Mucosa of descending colon (tissue), 3 donors: ENCODE data around the gene GALNT13. TPM values are rescaled to one million over a fixed set of nuclear protein-coding genes. Genes with fewer than 3 reads are reported as not detected.

Experiments used
- ATAC-seq: fragments of 200-7000 bp; cut with Tn5 transposase; one replicate; pipeline ENCODE4 v1.9.1; 2020; ENCODE audit warnings: mild to moderate bottlenecking, moderate library complexity
- DNase-seq, 3 donors: peaks; one replicate each; pipeline ENCODE4 v3.0.0-alpha.2; 2020
- H3K36me3 ChIP-seq: fragments of 200-600 bp; one replicate; pipeline ENCODE4 v1.8.0; 2021; ENCODE audit warnings: low read depth, mild to moderate bottlenecking
- H3K4me1 ChIP-seq: fragments of 200-600 bp; one replicate; pipeline ENCODE4 v1.8.0; 2021; ENCODE audit warnings: low read depth, mild to moderate bottlenecking
- H3K4me3 ChIP-seq: fragments of 200-600 bp; one replicate; pipeline ENCODE4 v1.8.0; 2021; ENCODE audit warnings: mild to moderate bottlenecking
- H3K9me3 ChIP-seq: fragments of 200-600 bp; one replicate; pipeline ENCODE4 v1.8.0; 2021; ENCODE audit warnings: mild to moderate bottlenecking
- intact Hi-C, 2 donors: fragments of 100-400 bp; cut with DNase I in 1 of 2; cut with micrococcal nuclease in 1 of 2; formaldehyde crosslinking; loops; one replicate each; pipeline versions ENCODE4 v1.11.0 to v1.11.1; 2022; cut with DNase I, micrococcal nuclease
- total RNA-seq, 3 donors: library from RNA; stranded (reverse); fragmentation: NEBNext Ultra II Directional in 2 of 3; extraction: Animal tissue kit (Norgen Biotek cat#: 25700) in 2 of 3; gene quantifications; one replicate each; pipeline versions ENCODE4 v1.2.1 to v1.2.4, GENCODE V29; 2021 to 2023
- TF ChIP-seq, protein P1 (sequence below): fragments of 200-600 bp; IDR thresholded peaks from one replicate; pipeline ENCODE4 v1.8.0; 2022; ENCODE audit warnings: antibody characterized with exemption, mild to moderate bottlenecking
- donor health status: DM: no; HTN: no; CAD: no; lungs with moderate emphysema.
- donor health status: DM: no; HTN: no; CAD: no.
- donor health status: DM: no; HTN: yes; CAD: no.

The GALNT13 gene
- total RNA-seq, 3 donors from 2014 or later: 0.23 to 1.5 (median 1.0) TPM

DNA sequence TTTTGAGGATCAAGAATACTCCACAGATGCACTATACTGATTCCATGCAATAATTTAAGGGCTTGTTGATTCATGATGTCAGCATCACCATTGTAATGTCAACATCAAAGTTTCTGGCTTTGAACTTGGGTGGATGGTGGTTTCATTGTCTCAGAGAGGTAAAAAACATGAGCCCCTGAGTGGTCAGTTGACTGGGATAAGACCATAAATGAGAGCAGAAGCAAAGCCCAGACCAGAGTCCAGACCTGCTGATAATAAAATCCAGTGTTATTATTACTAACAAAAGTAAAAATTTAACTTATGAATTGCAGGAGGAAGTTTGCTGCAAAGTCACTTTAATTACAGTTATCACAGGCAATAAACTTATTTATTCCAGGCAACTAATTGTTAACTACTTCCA, 358.2 kb downstream of the GALNT13 start:
- intact Hi-C loops: no loop called here
- TF ChIP-seq, protein P1, sequence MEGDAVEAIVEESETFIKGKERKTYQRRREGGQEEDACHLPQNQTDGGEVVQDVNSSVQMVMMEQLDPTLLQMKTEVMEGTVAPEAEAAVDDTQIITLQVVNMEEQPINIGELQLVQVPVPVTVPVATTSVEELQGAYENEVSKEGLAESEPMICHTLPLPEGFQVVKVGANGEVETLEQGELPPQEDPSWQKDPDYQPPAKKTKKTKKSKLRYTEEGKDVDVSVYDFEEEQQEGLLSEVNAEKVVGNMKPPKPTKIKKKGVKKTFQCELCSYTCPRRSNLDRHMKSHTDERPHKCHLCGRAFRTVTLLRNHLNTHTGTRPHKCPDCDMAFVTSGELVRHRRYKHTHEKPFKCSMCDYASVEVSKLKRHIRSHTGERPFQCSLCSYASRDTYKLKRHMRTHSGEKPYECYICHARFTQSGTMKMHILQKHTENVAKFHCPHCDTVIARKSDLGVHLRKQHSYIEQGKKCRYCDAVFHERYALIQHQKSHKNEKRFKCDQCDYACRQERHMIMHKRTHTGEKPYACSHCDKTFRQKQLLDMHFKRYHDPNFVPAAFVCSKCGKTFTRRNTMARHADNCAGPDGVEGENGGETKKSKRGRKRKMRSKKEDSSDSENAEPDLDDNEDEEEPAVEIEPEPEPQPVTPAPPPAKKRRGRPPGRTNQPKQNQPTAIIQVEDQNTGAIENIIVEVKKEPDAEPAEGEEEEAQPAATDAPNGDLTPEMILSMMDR: no peak
- no peaks in the 10 kb centered on the region for H3K4me1 ChIP-seq
- ATAC-seq (peak; percentile 67), DNase-seq (peak in 1 of 3 donors; percentile 8)
- no peak overlapping the region for H3K4me3 ChIP-seq
- no peaks in the 10 kb centered on the region for H3K9me3 ChIP-seq
- H3K36me3 ChIP-seq: no peaks in the 10 kb centered on the region

DNA sequence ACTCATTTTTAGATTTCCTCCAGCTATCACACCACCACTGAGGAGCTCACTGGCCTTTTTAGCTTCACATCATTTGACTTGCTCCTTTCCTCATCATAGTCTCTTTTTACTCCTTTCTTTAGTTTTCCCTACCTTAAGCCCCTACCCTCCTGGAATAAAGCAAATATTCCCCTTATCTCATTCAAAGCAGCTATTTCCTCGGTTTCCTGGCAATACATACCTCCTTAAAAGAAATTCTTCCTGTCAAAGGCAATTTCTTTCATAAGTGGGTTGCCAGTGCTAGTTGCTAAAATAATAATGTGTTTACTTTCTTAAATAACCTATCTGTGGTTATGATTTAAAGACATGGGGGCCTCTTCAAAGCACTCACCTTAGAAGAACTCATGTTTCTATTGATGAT, 359.3 kb downstream of the GALNT13 start:
- Histone ChIP-seq H3K4me3 (no peak overlapping the region), H3K4me1 (no peaks in the 10 kb centered on the region), H3K9me3 (no peaks in the 10 kb centered on the region), H3K36me3 (no peaks in the 10 kb centered on the region)
- ATAC-seq (no peak), DNase-seq (no peak)
- TF ChIP-seq, protein P1: no peak
- intact Hi-C loops: no loop called here

DNA sequence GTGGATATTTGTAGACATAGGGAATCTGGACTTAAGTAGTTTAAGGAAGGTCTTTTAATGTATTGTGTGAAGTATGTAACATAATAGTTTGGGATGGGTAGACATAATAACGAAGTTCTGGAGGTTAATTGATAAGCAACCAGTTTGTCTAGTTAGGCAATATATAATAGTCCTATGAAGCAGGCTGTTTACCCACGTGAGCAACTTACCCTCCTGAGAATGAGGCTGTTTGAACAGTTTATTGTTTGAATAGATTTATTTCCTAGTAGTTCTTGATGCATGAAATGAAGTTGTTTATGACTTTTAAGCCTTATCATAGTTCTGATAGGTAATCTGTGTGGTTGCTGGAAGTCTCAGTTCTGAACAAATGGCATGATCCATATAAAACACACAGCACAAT, 361.5 kb downstream of the GALNT13 start:
- no peak overlapping the region for H3K4me3 ChIP-seq
- H3K36me3 ChIP-seq: no peaks in the 10 kb centered on the region
- DNase-seq: peak in 1 of 3 donors; percentile 36
- TF ChIP-seq, protein P1: no peak
- intact Hi-C loops: no loop called here
- ATAC-seq: peak; percentile 92
- H3K4me1 ChIP-seq: no peaks in the 10 kb centered on the region
- H3K9me3 ChIP-seq: no peaks in the 10 kb centered on the region

DNA sequence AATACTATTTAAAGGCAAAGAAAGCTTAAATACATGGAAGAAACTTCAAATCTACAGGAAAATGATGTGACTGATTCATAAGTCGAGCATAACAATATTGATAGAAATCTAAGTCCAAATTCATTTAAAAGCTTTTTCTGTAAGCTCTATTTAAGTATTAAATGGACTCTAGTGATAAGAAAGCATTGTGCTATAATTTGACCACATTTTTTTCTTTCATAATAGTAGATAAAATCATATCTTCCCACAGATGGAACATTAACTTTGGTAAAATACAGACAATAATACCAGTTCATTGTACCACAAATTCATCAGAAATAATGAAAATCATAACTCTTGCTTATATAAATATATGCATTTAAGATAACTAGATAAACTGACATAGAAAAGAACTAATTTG, 366.5 kb downstream of the GALNT13 start:
- DNase-seq (no peak), ATAC-seq (no peak)
- TF ChIP-seq, protein P1: no peak
- intact Hi-C loops: no loop called here
- no peaks in the 10 kb centered on the region for H3K9me3 ChIP-seq
- no peaks in the 10 kb centered on the region for H3K36me3 ChIP-seq
- no peaks in the 10 kb centered on the region for H3K4me1 ChIP-seq
- H3K4me3 ChIP-seq: no peak overlapping the region

DNA sequence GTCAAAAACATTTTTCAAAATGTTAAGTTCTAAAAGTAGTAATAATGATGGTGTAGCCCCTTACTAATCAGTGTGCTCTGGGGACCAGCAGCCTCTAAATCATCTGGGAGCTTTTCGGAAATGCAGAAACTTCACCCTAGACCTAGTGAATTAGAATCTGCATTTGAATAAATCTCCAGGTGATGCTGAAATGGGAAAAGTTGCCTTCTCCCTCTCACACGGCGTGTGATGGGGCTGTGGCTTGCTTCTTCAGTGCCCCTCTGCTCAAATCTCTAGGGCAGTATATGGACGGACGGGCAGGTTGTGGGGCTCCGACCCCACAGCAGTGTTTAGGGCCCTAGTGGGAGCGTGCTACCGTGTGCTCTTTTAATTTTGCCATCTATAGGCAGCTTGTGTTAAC, 368.6 kb downstream of the GALNT13 start:
- intact Hi-C loops: no loop called here
- Histone ChIP-seq H3K9me3 (no peaks in the 10 kb centered on the region), H3K4me1 (no peaks in the 10 kb centered on the region), H3K36me3 (no peaks in the 10 kb centered on the region), H3K4me3 (no peak overlapping the region)
- TF ChIP-seq, protein P1: no peak
- no peak for DNase-seq
- no peak for ATAC-seq

DNA sequence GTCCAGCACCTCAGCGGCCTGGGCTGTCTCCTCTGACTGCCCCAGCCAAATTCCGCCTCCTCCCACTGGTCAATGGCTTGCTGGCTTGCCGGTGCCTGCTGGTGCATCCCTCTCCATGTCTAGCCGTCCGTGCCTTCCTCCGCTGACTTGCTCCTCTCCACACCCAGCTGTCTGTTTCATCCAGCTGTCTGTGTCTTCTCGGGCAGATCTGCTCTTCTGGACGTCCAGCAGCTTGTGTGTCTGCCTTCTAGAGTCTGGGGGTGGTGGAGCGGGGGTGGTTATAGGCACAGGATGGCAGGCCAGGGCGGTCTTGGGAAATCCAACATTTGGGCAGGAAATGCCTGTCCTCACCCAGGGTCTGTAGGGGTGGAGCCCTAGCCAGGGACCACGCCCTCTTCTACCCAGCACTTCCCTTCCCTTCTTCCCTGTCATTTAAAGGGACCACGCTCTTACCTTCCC, 369.2 kb downstream of the GALNT13 start:
- Histone ChIP-seq H3K36me3 (no peaks in the 10 kb centered on the region), H3K4me3 (no peak overlapping the region), H3K9me3 (no peaks in the 10 kb centered on the region), H3K4me1 (no peaks in the 10 kb centered on the region)
- DNase-seq: peak in 1 of 3 donors; percentile 19
- TF ChIP-seq, protein P1: no peak
- intact Hi-C loops: no loop called here
- no peak for ATAC-seq
